ENCODE measurements around the gene ZNF32. TPM values are rescaled to one million over a fixed set of nuclear protein-coding genes. Genes with fewer than 3 reads are reported as not detected.
A peak's percentile ranks its signal among the peaks of the same experiment; 100 is the strongest.

The ZNF32 gene
- total and polyA plus RNA-seq, 3 experiments from 2014 or later = 17.4 to 86.3 (median 17.7) TPM

- Histone ChIP-seq H3K9me3 (ENCODE audit: low read length) (no peaks in the 10 kb centered on the region), H3K27ac (ENCODE audit: low read depth, low read length) (no peak overlapping the region), H3K4me3 (ENCODE audit: low read length) (no peak overlapping the region), H3K4me1 (ENCODE audit: insufficient read depth, low read length) (no peaks in the 10 kb centered on the region), H3K27me3 (ENCODE audit: insufficient read depth, low read length, poor library complexity, severe bottlenecking) (peaks cover 4% of the 10 kb centered on the region), H3K36me3 (ENCODE audit: insufficient read depth, low read length) (no peaks in the 10 kb centered on the region)
- CTCF ChIA-PET = no interaction called here
- no peak overlapping the region for H3K4me3 Mint-ChIP-seq
- H3K27me3 Mint-ChIP-seq = peaks cover 23 to 39% of the 10 kb centered on the region in 2 donors
- no peak overlapping the region for H3K27ac Mint-ChIP-seq
- DNase-seq = no peak
- no peaks in the 10 kb centered on the region for H3K36me3 Mint-ChIP-seq
- POLR2A ChIA-PET = no interaction called here
- H3K4me1 Mint-ChIP-seq = no peaks in the 10 kb centered on the region
- no peaks in the 10 kb centered on the region for H3K9me3 Mint-ChIP-seq
Observed at GRCh38 chr10:43679509-43679908, 30.8 kb upstream of the ZNF32 start.

GRCh38 chr10:43678654-43679053 is 30.0 kb upstream of the ZNF32 start:
- H3K36me3 Mint-ChIP-seq = no peaks in the 10 kb centered on the region
- H3K9me3 ChIP-seq (ENCODE audit: low read length) = no peaks in the 10 kb centered on the region
- peaks cover 4% of the 10 kb centered on the region for H3K27me3 ChIP-seq (ENCODE audit: insufficient read depth, low read length, poor library complexity, severe bottlenecking)
- no peaks in the 10 kb centered on the region for H3K4me1 Mint-ChIP-seq
- no peak overlapping the region for H3K4me3 Mint-ChIP-seq
- no peak overlapping the region for H3K27ac Mint-ChIP-seq
- H3K36me3 ChIP-seq (ENCODE audit: insufficient read depth, low read length) = no peaks in the 10 kb centered on the region
- H3K27ac ChIP-seq (ENCODE audit: low read depth, low read length) = no peak overlapping the region
- no peaks in the 10 kb centered on the region for H3K4me1 ChIP-seq (ENCODE audit: insufficient read depth, low read length)
- H3K4me3 ChIP-seq (ENCODE audit: low read length) = no peak overlapping the region
- no peaks in the 10 kb centered on the region for H3K9me3 Mint-ChIP-seq
- H3K27me3 Mint-ChIP-seq = peaks cover 21 to 38% of the 10 kb centered on the region in 2 donors
- CTCF ChIA-PET = no interaction called here
- no peak for DNase-seq
- POLR2A ChIA-PET = no interaction called here

- no peak for DNase-seq
- Mint-ChIP-seq H3K9me3 (no peaks in the 10 kb centered on the region), H3K36me3 (no peaks in the 10 kb centered on the region), H3K4me1 (no peaks in the 10 kb centered on the region), H3K27ac (no peak overlapping the region), H3K27me3 (peaks cover 18 to 34% of the 10 kb centered on the region in 2 donors), H3K4me3 (no peak overlapping the region)
- Histone ChIP-seq H3K27ac (ENCODE audit: low read depth, low read length) (no peak overlapping the region), H3K4me3 (ENCODE audit: low read length) (no peak overlapping the region), H3K36me3 (ENCODE audit: insufficient read depth, low read length) (no peaks in the 10 kb centered on the region), H3K4me1 (ENCODE audit: insufficient read depth, low read length) (no peaks in the 10 kb centered on the region), H3K27me3 (ENCODE audit: insufficient read depth, low read length, poor library complexity, severe bottlenecking) (peaks cover 4% of the 10 kb centered on the region), H3K9me3 (ENCODE audit: low read length) (no peaks in the 10 kb centered on the region)
- POLR2A ChIA-PET = no interaction called here
- CTCF ChIA-PET = interaction anchor here (1.7 to 2.7 kb wide), 2 partner anchors 13 to 1180 kb away, joined by 4 to 8 read pairs; no protein-coding TSS in a partner anchor
Observed at GRCh38 chr10:43676901-43677300, 28.2 kb upstream of the ZNF32 start.

- H3K27ac Mint-ChIP-seq = no peak overlapping the region
- H3K36me3 ChIP-seq (ENCODE audit: insufficient read depth, low read length) = no peaks in the 10 kb centered on the region
- no peak for DNase-seq
- no peak overlapping the region for H3K4me3 Mint-ChIP-seq
- no peaks in the 10 kb centered on the region for H3K9me3 ChIP-seq (ENCODE audit: low read length)
- peaks cover 0 to 5% (median 4%) of the 10 kb centered on the region in 3 donors for H3K4me1 Mint-ChIP-seq
- ChIA-PET POLR2A (no interaction called here), CTCF (interaction anchor here (1.7 to 2.7 kb wide), 2 partner anchors 13 to 1181 kb away, joined by 4 to 8 read pairs; no protein-coding TSS in a partner anchor)
- no peaks in the 10 kb centered on the region for H3K9me3 Mint-ChIP-seq
- H3K4me3 ChIP-seq (ENCODE audit: low read length) = no peak overlapping the region
- peaks cover 15 to 35% of the 10 kb centered on the region in 2 donors for H3K27me3 Mint-ChIP-seq
- H3K36me3 Mint-ChIP-seq = no peaks in the 10 kb centered on the region
- no peaks in the 10 kb centered on the region for H3K4me1 ChIP-seq (ENCODE audit: insufficient read depth, low read length)
- peaks cover 4% of the 10 kb centered on the region for H3K27me3 ChIP-seq (ENCODE audit: insufficient read depth, low read length, poor library complexity, severe bottlenecking)
- H3K27ac ChIP-seq (ENCODE audit: low read depth, low read length) = no peak overlapping the region
Observed at GRCh38 chr10:43676331-43676730, 27.6 kb upstream of the ZNF32 start.

- H3K4me1 Mint-ChIP-seq = peaks cover 0 to 5% (median 4%) of the 10 kb centered on the region in 3 donors
- H3K27ac ChIP-seq (ENCODE audit: low read depth, low read length) = no peak overlapping the region
Observed at GRCh38 chr10:43674553-43675210, 26.0 kb upstream of the ZNF32 start.

GRCh38 chr10:43673471-43673870 is 24.8 kb upstream of the ZNF32 start:
- H3K4me3 ChIP-seq (ENCODE audit: low read length) = no peak overlapping the region
- Mint-ChIP-seq H3K9me3 (no peaks in the 10 kb centered on the region), H3K4me1 (peaks cover 0 to 8% (median 4%) of the 10 kb centered on the region in 3 donors), H3K27ac (no peak overlapping the region), H3K36me3 (peaks cover 0 to 2% (median 0%) of the 10 kb centered on the region in 3 donors), H3K27me3 (peaks cover 28 to 46% of the 10 kb centered on the region in 2 donors), H3K4me3 (no peak overlapping the region)
- CTCF ChIA-PET = interaction anchor here (0.8 to 2.2 kb wide), 7 partner anchors 10 to 1184 kb away, joined by 3 to 14 read pairs (median 4); partner anchors contain the start of gene ZNF32
- no peak for DNase-seq
- no peaks in the 10 kb centered on the region for H3K9me3 ChIP-seq (ENCODE audit: low read length)
- no peaks in the 10 kb centered on the region for H3K36me3 ChIP-seq (ENCODE audit: insufficient read depth, low read length)
- H3K27me3 ChIP-seq (ENCODE audit: insufficient read depth, low read length, poor library complexity, severe bottlenecking) = peaks cover 8% of the 10 kb centered on the region
- POLR2A ChIA-PET = no interaction called here
- H3K4me1 ChIP-seq (ENCODE audit: insufficient read depth, low read length) = no peaks in the 10 kb centered on the region
- no peak overlapping the region for H3K27ac ChIP-seq (ENCODE audit: low read depth, low read length)

More at GRCh38 chr10:43674553-43675210, 26.0 kb upstream of the ZNF32 start:
- no peaks in the 10 kb centered on the region for H3K36me3 ChIP-seq (ENCODE audit: insufficient read depth, low read length)
- DNase-seq = no peak
- H3K9me3 ChIP-seq (ENCODE audit: low read length) = no peaks in the 10 kb centered on the region
- H3K4me3 Mint-ChIP-seq = no peak overlapping the region
- no peaks in the 10 kb centered on the region for H3K4me1 ChIP-seq (ENCODE audit: insufficient read depth, low read length)
- no peak overlapping the region for H3K4me3 ChIP-seq (ENCODE audit: low read length)
- ChIA-PET CTCF (interaction anchor here (0.7 to 2.7 kb wide), 5 partner anchors 9 to 712 kb away, joined by 3 to 9 read pairs (median 4); no protein-coding TSS in a partner anchor), POLR2A (no interaction called here)
- peaks cover 8% of the 10 kb centered on the region for H3K27me3 ChIP-seq (ENCODE audit: insufficient read depth, low read length, poor library complexity, severe bottlenecking)
- H3K36me3 Mint-ChIP-seq = no peaks in the 10 kb centered on the region
- no peaks in the 10 kb centered on the region for H3K9me3 Mint-ChIP-seq
- no peak overlapping the region for H3K27ac Mint-ChIP-seq
- H3K27me3 Mint-ChIP-seq = peaks cover 21 to 43% of the 10 kb centered on the region in 2 donors

- CTCF ChIA-PET = interaction anchor here (1.2 to 2.2 kb wide), 6 partner anchors 9 to 1186 kb away, joined by 3 to 14 read pairs (median 9); no protein-coding TSS in a partner anchor
- peaks cover 3 to 11% (median 4%) of the 10 kb centered on the region in 3 donors for H3K4me1 Mint-ChIP-seq
Observed at GRCh38 chr10:43671659-43672531, 23.2 kb upstream of the ZNF32 start.

GRCh38 chr10:43669386-43669785 is 20.7 kb upstream of the ZNF32 start:
- H3K27me3 Mint-ChIP-seq = peaks cover 31 to 49% of the 10 kb centered on the region in 2 donors

More at GRCh38 chr10:43671659-43672531, 23.2 kb upstream of the ZNF32 start:
- Mint-ChIP-seq H3K27me3 (peaks cover 31 to 50% of the 10 kb centered on the region in 2 donors), H3K27ac (no peak overlapping the region), H3K9me3 (no peaks in the 10 kb centered on the region), H3K36me3 (peaks cover 0 to 4% (median 0%) of the 10 kb centered on the region in 3 donors), H3K4me3 (no peak overlapping the region)
- H3K27me3 ChIP-seq (ENCODE audit: insufficient read depth, low read length, poor library complexity, severe bottlenecking) = peaks cover 8% of the 10 kb centered on the region
- H3K4me3 ChIP-seq (ENCODE audit: low read length) = no peak overlapping the region
- H3K36me3 ChIP-seq (ENCODE audit: insufficient read depth, low read length) = no peaks in the 10 kb centered on the region
- H3K27ac ChIP-seq (ENCODE audit: low read depth, low read length) = no peak overlapping the region
- POLR2A ChIA-PET = no interaction called here
- peak in 3 of 5 donors; percentile 20 to 50 (median 40) for DNase-seq
- no peaks in the 10 kb centered on the region for H3K9me3 ChIP-seq (ENCODE audit: low read length)
- H3K4me1 ChIP-seq (ENCODE audit: insufficient read depth, low read length) = no peaks in the 10 kb centered on the region

More at GRCh38 chr10:43669386-43669785, 20.7 kb upstream of the ZNF32 start:
- Histone ChIP-seq H3K27me3 (ENCODE audit: insufficient read depth, low read length, poor library complexity, severe bottlenecking) (peaks cover 4% of the 10 kb centered on the region), H3K27ac (ENCODE audit: low read depth, low read length) (no peak overlapping the region), H3K9me3 (ENCODE audit: low read length) (no peaks in the 10 kb centered on the region), H3K4me1 (ENCODE audit: insufficient read depth, low read length) (no peaks in the 10 kb centered on the region), H3K4me3 (ENCODE audit: low read length) (no peak overlapping the region), H3K36me3 (ENCODE audit: insufficient read depth, low read length) (no peaks in the 10 kb centered on the region)
- peaks cover 4 to 15% (median 5%) of the 10 kb centered on the region in 3 donors for H3K4me1 Mint-ChIP-seq
- no peak overlapping the region for H3K4me3 Mint-ChIP-seq
- POLR2A ChIA-PET = no interaction called here
- DNase-seq = no peak
- CTCF ChIA-PET = interaction anchor here (1.2 to 1.9 kb wide), 3 partner anchors 14 to 30 kb away, joined by 3 to 7 read pairs (median 5); no protein-coding TSS in a partner anchor
- H3K27ac Mint-ChIP-seq = no peak overlapping the region
- no peaks in the 10 kb centered on the region for H3K9me3 Mint-ChIP-seq
- H3K36me3 Mint-ChIP-seq = peaks cover 0 to 4% (median 0%) of the 10 kb centered on the region in 3 donors

All from CD8-positive, alpha-beta memory T cell (primary cell).